GM21367 (cell line): ENCODE measurements around the gene COL18A1.
"Not testable (repeated sequence)": the region's sequence is repeated elsewhere in the genome, so short reads cannot be mapped to it uniquely, and the experiment has no call there.

Experiments used
- ATAC-seq: cut with Tn5 transposase; IDR thresholded peaks from one replicate; pipeline ENCODE4 v1.9.1; 2021; ENCODE audit not compliant: unreplicated experiment

COL18A1 gene

DNA sequence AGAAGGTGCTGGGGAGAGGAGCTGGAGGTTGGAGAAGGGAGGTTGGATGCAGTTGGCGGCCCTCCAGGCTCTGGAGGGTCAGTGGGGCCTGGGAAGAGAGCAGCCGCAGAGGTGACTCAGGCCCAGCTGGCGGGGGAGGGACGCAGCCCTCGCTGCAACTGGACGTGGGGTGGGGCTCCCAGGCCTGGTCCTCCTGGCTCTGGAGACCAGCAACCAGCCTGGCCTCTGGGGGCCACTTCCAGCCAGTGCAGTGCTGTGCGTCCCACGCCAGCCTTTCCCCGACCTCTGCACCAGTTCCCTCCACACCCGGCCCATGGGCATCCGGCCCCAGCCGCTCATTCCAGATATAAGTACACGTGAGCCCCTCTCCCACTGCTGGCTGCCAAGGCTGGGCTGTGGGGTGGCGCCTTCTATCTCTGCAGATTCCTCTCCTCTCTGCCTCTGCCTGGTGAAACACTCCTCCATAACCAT, 38.0 kb upstream of the COL18A1 start:
- no peak for ATAC-seq

DNA sequence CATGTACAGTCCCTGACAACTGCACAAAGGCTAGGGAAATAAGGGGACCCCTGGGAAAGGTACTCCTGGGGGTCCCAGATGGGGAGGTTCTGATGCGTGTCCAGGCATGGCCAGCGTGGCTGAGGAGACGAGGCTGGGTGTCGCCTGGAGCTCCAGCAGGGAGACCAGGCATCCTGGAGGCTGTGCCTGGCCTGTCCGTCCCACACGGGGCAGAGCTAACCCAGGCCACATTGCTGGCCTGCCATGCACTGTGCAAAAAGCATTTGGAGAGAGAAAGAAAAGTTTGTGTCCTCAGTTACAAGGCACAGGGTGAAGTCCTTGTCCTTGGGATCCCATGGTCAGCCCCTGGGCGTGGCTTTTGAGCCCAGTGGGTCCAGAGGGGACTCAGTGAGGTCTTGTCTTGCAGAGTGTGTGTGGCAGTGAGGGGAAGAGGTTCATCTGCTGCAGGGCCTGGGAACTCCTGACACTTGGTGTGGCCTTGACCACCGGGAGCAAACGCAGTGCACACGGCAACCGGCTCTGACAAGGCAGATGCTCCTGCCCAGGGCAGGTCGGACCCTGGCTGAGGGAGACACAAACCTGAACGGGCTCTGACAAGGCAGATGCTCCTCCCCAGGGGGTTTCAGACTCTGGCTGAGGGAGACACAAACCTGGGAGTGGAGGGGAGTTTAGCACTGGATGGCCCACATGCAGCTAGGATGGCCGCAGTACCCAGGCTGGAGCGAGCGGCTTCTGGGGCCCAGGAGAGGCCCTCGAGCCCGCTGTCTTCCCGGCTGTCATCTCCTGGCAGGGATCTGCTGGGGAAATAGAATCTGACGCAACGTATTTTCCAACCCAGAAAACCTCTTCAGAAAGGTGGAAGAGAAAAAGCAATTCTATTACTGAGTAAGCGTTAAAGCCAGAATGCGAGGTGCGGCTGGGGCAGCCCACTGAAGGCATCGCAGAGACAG, 37.3 kb upstream of the COL18A1 start:
- no peak for ATAC-seq

DNA sequence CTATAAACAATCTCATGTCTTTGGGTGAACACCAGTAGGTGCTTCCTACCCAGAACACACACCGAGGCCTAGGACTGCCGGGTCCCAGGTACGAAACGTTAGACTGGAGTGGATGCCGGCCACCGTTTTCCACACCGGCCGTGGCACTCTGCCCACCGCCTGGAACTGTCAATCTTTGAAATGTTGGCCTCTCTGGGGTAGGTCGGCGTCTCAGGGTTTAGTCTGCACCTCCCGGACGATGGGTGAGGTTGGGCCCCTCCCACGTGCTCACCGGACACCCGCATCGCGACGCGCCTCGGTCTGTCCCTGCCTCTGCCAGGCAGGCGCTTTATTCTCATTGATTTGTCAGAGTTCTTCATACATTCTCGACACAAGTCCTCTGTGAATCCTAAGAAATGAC, 35.9 kb upstream of the COL18A1 start:
- not testable (repeated sequence) for ATAC-seq

DNA sequence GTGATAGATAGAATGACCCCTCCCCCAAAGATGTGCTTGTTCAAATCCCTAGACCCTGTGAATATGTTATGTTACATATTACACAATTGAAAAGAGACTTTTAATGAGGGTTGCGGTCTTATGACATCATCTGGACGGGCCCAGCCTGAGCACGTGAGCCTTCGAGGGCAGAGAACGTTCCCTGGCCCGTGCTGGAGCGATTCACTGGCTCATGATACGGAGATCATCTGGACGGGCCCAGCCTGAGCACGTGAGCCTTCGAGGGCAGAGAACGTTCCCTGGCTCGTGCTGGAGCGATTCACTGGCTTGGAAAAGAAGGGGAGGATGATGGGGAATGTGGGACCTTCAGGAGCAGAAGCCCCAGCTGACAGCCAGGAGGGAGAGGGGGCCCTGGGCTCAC, 34.4 kb upstream of the COL18A1 start:
- ATAC-seq, result no peak

DNA sequence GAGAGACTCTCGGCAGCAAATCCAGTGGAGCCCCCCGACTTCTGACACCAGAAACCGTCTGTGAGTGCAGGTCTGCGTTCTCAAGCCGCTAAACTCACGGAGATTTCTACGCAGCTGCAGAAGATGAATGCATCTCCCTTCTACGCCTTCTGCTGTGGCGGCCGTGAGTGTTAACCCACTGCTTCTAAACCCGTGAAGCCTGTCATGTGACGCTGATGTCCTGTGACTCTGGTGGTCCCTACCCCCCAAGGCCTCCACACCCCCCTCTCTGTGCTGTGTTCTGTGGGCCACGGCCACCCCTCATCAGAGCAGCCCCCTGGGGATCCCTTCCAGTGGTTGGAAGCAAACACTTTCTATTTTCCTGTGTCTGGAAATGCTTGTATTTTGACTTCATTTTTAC, 33.9 kb upstream of the COL18A1 start:
- no peak for ATAC-seq

DNA sequence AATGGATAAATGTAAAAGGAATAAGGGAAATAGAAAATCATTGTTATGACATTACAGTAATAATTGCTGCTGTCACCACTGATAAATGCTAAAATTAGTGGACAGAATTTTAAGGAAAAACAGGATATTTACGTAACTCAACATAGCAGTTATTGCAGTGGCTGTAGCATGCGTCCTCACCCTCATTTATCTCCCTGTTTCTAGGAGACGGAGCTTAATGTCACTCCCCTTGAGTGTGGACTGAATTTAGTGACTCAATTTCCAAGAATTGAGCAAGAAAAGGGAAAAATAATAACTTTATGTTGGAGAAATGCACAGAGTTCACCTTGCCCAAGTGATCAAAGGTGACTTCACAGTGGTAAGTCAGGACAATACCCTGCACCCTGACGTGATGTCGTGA, 33.3 kb upstream of the COL18A1 start:
- no peak for ATAC-seq

DNA sequence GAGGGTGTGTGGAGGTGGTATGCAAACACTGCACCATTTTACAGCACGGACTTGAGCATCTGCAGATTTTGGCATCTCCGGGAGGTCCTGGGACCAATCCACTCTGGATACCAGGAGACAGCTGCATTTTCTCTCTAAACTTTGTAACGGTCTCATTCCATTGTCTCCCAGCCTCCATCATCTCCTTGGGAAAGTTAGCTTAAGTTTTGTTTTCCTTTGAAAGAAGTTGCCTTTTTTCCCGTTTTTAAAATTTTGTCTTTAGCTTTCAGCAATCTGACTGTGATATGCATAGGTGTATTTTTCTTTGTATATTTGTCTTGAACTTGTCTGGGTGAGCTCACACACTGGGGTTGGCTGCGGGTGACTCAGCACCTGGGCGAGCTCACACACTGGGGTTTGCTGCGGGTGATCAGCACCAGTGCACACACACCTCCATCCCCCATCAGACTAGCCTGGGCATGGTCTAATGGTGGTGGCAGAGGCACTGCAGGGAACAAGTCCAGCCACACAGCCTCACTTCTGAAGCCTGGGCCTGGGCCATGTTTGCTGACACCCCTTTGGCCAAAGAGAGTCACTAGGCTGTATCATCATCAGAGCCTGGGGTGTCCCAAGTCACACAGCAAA, 32.1 kb upstream of the COL18A1 start:
- ATAC-seq, result no peak

DNA sequence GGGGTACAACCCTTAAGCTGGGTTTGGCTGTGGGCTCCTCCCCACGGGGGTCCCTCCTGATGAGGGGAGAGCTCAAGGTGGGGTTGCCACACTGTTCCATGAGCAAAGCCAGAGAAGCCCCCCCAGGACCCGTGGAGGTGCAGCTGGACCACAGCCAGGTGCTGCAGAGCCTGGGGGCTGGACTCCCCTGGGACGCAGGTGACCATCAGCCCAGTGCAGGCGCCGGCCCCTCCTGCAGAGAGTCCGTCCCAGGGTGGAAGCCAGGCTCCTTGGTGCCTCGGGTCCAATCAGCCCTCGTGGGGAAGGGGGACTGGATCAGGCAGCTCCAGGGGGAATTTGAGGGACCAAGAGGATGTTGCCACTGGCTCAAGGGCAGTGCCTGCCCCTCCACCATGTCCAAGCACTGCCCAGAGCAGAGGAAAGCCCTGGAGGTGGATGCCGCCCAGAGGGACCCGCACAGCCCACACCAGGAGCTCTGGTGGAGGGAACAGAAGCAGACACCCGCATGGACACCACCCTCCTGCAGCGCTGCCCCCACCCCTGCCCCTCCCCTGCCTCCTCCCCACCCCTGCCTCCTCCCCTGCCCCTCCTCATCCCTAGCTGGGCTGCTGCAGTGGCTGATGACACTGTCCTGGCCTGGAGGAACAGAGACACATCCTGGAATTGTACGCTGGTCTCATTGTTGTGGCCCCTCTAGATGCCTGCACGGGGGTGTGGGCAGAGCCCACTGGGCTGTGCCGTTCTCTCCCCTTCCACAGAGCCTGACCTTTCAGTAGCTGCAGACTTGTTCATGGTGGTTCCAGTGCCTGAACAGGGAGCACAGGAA, 30.8 kb upstream of the COL18A1 start:
- no peak for ATAC-seq

DNA sequence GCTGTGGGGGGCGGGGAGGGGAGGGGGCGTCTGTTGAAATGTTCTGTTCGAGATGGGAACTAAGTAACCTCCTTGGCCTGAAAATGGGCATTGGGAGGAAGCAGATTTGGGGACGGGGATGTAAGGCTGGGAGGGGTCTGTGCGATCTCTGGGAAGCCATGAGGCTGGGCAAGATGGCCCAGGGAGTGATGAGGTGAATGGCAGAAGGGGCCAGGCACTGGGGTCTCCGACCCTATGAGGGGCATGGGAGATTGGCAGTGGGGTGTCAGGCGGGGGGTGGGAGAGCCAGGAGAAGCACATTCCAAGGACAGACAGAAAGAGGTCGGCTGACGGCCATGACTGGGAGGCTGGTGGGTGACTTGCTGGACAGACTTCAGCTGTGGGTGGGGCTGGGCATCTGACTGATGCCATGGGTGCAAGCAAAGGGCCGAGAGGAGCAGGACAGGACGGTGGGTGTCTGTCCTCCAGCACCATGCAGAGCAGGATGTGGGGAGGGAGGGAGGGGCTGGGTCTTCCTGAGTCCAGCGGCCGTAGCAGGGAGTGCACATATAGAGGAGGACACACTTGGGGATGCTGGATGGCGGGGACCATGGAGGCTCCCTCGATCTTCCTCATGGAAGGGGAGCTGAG, 30.0 kb upstream of the COL18A1 start:
- ATAC-seq, result no peak

DNA sequence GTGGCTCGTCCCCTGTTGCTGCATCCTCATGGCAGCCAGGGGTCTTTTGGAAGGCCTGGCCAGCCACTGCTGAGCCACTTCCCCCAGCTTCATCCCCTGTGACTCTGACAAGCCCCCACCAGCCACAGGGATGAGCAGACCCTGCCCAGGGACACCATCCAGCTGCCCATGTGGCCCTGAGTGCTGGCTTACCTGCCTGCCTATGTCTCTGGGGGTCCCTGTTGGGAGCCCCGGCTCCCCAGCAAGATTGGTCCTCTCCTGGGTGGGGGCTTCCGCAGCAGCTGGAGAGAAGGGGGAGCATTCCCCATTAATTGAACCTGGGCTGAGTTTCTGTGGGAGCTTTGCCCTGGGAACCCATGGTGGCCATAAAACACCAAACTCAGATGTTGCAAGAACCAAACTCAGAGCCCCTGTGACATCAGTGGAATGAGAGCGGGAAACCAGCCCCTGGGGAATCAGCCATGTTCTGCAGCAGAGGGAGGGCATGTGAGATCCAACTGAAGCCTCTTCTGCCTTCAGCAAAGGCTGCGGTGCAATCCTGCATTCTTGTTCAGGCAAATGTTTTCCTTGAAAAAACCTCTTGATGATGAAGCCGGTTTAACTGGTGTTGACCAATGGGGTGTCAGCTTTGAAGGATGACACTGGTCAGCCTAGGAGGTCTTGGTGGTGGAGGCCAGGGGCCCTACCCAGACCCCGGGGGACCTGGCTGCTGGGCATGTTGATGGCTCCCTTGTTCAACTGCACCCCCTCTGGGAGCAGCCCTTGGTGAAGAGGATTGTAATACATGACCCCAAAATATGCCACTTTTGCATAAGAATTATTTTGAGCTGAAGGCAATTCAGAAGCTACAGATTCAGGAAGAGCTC, 28.3 kb upstream of the COL18A1 start:
- ATAC-seq, result no peak

DNA sequence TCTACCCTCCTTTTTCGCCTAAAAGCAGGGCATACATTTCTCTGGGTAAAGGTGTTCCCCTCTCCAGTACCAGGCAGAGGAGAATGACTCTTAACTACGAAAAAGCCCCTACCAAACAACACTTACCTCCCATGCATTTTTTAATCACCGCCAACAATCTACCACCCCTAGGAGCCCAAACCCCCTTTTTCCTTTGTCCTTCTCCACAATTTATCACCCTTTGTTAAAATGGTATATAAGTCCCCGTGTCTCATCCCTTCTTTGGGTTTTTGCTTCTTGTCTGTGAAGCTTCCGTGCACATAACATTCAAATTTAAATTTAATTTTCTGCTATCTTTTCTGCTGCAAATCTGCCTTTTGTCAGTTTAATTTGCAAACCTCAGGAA, 27.6 kb upstream of the COL18A1 start:
- no peak for ATAC-seq

DNA sequence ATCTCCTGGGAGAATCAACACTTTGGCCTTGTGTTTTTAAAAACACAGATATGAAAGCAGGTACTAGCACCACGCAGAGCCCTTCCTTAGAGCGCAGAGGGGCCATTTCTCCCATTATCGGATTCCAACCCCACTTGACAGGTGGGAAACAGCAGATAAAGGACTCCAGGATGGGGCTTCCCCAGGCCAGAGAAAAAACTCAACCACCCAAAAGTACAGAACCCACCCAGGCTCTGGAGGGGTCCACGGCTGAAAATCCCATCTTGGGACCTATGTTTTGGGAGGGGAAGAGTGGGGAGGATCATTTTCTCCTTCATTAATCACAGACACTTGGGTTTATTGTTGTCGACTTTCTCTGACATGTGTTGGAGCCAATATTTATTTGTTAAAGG, 27.1 kb upstream of the COL18A1 start:
- ATAC-seq, result no peak

DNA sequence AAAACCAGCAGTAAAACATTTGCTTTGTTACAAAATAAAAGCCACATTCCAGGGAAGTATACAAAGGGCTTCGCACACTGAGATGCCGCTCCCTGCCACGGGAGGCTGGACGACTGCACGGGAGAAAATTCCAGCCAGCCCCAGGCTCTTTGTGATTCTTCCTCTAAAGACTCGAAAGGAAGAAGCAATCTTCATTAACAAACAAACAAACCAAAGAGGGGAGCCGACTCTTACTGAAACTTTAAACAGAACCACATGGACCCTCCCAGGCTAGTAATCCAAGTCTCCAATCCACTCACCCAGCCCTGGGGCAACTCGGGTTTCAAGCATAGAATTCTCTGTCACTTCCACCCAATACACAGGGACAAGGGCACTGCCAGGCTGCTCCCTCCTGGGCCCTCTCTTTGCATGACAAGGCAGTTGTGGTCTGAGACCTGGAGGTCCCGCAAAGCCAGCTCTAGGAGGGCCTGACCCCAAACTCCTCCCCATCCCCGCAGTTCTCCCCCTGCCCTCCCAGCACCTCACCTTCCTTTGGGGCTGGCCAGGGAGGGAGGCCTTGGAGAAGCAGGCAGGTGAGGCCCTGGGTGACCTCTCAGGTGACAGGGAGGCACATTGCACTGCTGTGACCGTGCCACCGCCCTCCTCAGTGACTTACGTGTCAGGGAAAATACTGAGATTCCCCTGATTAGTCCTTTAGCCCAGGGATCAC, 26.6 kb upstream of the COL18A1 start:
- no peak for ATAC-seq

DNA sequence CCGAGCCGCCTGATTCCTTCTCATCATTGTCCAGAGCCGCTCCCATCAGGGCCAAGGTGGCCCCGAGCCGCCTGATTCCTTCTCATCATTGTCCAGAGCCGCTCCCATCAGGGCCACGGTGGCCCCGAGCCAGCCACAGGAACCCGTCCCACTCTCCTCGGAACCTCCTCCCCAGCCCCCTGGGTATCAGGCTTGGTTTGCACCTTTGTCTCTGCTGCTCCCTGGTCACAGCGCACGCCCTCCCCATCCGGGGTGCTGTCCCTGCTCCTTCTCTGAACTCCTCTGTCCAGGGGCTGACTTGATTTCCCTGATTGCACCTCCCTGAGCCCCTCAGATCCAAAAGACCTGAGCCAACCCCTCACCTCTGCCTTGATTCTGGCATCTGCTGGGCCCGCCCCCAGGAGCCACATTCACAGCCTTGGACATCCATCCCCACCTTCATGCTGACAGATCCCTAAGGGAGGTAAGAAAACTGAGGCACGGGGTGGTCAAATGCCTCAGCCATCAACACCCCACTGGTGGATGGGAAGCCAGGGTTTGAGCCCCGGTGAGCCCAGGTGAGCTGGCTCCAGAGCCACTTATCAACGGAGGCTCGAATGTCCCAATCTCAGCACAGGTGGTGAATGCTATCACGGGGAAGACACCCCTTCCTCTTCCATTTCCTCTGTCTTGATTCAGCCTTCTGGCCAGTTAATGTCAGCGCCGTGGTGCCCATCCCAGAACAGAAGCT, 25.6 kb upstream of the COL18A1 start:
- no peak for ATAC-seq

DNA sequence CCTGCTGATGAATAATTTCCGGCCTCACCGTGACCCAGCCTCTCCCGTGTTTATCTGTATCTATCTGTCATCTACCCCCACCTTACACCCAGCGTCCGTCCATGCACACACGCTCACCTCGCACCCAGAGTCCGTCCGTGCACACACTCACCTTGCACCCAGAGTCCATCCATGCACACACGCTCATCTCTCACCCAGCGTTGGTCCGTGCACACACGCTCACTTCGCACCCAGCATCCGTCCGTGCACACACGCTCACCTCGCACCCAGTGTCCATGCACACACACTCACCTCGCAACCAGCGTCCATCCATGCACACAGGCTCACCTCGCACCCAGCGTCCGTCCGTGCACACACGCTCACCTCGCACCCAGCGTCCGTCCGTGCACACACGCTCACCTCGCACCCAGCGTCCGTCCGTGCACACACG, 25.0 kb upstream of the COL18A1 start:
- ATAC-seq, result no peak

DNA sequence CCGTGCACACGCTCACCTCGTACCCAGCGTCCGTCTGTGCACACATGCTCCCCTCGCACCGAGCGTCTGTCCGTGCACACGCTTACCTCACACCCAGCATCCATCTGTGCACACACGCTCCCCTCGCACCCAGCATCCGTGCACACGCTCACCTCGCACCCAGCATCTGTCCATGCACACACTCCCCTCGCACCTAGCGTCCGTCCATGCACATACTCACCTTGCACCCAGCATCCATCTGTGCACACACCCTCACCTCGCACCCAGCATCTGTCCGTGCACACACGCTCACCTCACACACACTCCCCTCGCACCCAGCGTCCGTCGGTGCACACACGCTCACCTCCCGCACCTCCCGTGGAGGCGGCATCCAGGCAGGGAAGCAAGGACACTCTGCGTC, 24.4 kb upstream of the COL18A1 start:
- no peak for ATAC-seq

DNA sequence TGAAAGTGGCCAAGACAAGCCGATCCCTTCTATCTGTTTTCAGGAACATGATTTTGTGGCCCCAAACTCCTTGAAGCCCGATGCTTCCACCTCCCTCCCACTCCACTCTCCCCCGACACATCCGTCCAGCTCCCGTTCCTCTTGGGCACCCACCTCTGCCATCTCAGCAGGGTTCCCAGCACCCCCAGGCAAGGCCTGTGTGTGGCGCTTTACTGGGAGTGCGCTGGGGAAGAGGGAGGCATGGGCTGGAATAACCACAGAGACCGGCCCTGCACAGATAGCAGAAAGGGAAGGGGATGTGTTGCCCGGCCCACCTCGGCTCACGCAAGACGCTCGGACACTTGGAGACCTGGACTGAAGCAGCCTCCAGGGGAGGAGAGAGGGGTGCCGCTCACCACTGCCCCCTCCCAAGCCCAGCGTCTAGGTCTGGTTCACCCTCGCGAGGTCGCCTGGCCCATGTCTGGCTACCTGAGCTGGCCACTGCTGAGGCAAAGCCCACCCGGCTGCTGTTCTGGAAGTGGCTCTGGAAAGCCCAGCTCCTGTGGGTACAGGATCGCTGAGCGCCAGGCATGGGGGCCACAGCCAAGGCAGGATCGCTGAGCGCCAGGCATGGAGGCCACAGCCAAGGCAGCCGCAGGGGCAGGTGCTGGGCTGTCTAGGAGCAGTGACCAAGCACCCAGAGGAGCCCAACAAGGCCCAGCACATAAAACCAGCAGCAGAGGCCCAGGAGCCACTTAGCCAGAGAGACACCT, 23.8 kb upstream of the COL18A1 start:
- no peak for ATAC-seq
